H1 (cell line): ENCODE data around the gene KCNE5. TPM values are rescaled to one million over a fixed set of nuclear protein-coding genes. Genes with fewer than 3 reads are reported as not detected.

Experiments
- CREB1 ChIP-seq: IDR thresholded peaks from 2 replicates; pipeline ENCODE4 v1.6.1; 2012; ENCODE audit warnings: inconsistent platforms
- TAF7 ChIP-seq: optimal IDR thresholded peaks from 2 replicates; pipeline ENCODE3; 2011; ENCODE audit warnings: low read depth, mild to moderate bottlenecking, inconsistent platforms, low read length, moderate library complexity, borderline replicate concordance
- TEAD4 ChIP-seq: IDR thresholded peaks from 2 replicates; pipeline ENCODE4 v1.6.1; 2012; ENCODE audit warnings: low read depth, low read length, inconsistent platforms, mixed read lengths
- polyA plus RNA-seq, 7 experiments: library from polyadenylated mRNA; depleted of rRNA in 3 of 7; stranded (reverse) in 5 of 7; unstranded in 2 of 7; fragments of >200 nt in 5 of 7; fragments of 200-250 nt in 2 of 7; gene quantifications; 1 replicate in 5 of 7; 2 replicates in 1 of 7; 4 replicates in 1 of 7; pipeline versions ENCODE4 v1.2.1 to v1.2.3, GENCODE V29; 2011 to 2013; ENCODE audit warnings: missing spikeins in 2 of 7, mixed read lengths in 2 of 7
- total RNA-seq: library from RNA; stranded (reverse); fragmentation: NEBNext Ultra II Directional; extraction: Animal tissue kit (Norgen Biotek cat#: 25700); gene quantifications from 2 replicates; pipeline ENCODE4 v1.2.1, GENCODE V29; 2021

KCNE5 gene
- total and polyA plus RNA-seq, 2 of the 8 experiments (the other 6 are each of a cell fraction or from before 2014, with no cell fraction given), result 3.6 to 5.9 TPM

- TF ChIP-seq TEAD4, result 0 out of 2 replicates have a peak, but pooled peaks have one; percentile 7
- TF ChIP-seq CREB1, result no peak
- TF ChIP-seq TAF7, result no peak
- TF ChIP-seq, all 59 proteins: peak for 7
Observed at GRCh38 chrX:109624641-109625616, at the start of gene KCNE5 (continued).
